NCI-H2107 (cell line): ENCODE results near the gene VEPH1.
"Not testable (repeated sequence)": the region's sequence is repeated elsewhere in the genome, so short reads cannot be mapped to it uniquely, and the experiment has no call there.

ENCODE experiments used
- DNase-seq: peaks from one replicate; lab custom pipeline; 2025; lab: John Stamatoyannopoulos, UW

VEPH1 gene

DNA sequence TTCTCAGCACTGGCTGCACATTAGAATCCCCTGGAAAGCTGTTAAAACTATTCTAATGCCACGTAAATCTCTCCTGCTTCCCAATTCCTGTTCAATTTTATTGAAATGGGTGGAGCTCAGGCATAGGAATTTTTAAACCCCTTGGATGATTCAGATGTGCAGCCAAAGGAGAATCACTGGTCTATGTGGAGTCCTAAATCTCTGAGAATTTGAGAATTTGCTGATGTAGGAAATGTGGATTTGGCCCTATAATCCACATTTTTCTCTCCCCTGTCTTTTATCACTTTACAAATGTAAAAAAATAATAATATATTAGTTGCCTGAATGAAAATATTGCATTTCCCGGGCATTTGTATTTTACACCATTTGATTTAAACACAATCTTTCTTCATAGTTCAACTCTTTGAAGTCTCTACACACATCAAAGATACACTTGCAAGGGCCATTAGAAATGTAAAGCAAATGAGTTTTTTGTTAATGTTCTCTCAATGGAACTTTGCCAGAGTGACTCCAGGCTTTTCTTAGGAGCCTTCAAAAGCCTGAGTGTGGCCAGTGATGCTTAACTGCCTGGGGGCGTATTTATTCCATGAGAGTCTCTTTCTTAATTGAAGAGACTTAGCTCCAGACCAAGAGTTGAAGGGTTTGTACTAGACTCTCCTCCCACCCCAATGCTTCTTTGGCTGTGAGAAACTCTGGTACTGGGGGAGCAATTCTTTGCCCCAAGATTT, 115.3 kb downstream of the VEPH1 start:
- no peak for DNase-seq

DNA sequence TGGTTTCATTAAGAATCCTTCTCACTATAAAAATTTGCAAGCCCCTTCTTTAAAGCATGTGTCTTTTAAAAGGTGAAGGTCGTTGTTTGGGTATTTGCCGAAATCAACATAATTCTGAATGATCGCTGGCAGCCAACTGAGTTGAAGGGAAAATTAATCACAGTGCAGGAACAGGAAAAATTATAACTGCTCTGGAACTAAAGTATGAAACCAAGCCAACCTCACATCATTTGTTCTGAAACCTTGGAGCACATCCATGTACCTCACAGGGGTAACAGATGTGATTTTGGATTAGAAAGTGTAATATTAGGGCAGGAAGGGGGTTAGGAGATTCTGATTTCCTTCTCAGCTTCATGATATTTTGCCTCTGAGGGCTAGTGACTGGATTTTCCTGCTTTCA, 118.7 kb downstream of the VEPH1 start:
- DNase-seq, result no peak

DNA sequence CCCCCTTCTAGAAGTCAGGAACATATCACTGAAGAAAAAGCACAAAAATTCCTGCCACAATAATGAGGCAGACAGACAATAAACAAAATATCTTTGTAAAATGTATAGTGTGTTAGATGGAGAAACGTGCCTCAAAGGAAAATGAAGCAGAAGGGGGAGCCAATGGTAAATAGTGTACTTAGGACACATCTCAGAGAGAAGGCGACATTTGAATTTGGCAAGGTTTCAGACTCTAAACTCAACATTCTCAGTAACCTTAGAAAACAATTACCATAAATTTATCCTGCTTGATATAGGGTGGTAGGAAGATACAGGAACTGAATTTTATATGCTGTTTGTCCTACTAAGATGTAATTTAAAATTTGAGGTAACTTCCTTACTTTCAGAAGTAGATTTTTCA, 119.2 kb downstream of the VEPH1 start:
- DNase-seq, result no peak

DNA sequence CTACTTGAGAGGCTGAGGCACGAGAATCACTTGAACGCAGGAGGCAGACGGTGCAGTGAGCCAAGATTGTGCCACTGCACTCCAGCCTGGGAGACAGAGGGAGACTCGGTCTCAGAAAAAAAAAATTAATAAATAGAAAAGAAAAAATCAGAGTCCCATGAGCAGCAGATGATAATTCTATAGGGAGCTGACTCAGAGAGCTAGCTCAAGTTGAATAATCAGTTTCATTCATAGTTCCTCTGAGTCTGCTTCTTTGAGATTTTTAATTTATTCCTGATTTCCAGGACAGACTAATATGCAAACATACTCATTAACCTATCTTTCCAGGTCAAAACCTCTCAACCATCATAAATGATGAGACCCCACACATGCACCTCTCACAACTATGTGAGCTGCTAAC, 121.6 kb downstream of the VEPH1 start:
- DNase-seq, result no peak

- no peak for DNase-seq
Observed at GRCh38 chr3:157379525-157380140, 123.6 kb downstream of the VEPH1 start.

DNA sequence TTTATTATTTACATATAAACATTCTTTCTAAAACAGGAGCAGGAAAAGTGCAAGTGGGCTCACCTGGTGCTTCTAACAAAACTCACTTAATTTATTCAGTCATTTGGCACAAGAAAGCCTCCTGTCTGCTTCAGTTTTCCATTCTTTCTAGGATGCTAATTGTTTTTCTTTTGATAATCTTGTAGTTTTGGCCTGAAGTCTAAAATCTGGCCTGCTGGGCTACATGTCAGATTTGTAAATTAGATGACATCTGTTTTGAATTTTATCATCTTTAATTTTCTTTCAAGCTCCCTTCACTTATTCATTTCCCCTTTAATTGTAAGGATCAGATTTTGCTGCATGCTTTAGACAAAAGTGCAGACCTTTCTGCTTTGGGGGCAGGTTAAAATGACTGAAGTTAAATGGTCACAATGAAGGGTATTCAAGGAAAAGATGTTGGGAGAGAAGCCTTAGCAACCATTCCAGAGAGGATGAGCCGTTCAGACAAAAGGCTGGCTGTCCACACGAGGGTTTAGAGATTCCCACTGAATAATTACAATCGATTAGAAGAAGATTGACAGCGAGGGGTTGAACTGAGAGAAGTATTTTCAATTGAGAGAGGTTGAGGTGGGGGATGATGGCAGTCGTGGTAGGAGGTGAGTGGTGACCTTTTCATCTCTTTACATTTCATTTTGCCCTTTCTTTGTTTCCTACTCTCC, 126.5 kb downstream of the VEPH1 start:
- no peak for DNase-seq

- DNase-seq, result no peak
Observed at GRCh38 chr3:157375342-157375986, 127.8 kb downstream of the VEPH1 start.

GRCh38 chr3:157374933-157375332, 128.3 kb downstream of the VEPH1 start:
- no peak for DNase-seq

- no peak for DNase-seq
Observed at GRCh38 chr3:157373783-157374182, 129.4 kb downstream of the VEPH1 start.

DNA sequence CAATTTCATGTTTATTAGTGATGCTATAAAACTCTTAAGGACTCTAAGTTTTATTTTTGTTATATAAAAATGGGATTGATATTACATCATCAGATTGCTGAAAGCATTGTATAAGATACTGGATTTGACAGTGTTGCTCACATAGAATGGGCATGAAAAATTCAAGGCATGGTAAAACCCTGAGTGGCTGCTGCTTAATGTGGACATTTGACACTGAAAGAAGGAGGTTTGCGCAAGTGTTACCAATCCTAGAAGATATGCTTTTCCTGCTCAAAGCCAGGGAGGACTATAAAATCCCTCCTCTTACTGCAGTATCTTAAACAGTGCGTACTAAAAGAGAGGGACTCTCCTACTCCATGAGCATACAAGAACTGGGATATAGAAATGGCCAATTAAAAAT, 132.3 kb downstream of the VEPH1 start:
- DNase-seq, result no peak

DNA sequence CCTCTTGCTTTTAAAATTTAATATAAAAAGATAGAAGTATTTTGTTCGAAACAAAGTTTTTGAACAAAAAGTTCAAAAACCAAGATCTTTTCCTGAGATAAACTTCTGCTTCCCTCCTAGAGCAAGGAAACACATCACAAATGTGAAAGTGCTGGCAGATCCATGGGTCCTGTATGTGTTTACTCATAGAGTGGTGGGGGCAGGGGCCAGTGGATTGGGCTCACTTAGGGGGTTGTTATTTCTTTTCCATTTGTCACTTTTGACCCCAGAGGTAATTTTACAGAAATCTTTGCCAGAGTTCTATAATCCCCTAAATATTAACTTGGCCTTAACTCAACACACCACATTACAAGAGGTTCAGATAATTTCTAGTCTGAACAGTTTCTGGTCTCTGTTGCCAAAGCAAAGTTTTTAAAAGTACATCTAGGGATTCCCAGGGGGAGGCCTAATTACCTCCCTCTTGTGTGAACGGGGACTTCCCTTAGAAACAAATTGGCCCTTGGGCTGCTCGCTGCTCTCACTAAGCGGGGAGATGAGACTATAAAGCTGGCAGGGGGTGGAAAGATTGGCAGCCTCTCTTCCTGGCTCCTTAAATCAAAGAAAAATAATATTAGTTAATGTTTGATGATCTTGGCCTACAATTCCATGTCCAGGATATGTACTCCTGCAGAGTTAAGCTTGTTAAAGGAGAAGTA, 133.3 kb downstream of the VEPH1 start:
- no peak for DNase-seq

DNA sequence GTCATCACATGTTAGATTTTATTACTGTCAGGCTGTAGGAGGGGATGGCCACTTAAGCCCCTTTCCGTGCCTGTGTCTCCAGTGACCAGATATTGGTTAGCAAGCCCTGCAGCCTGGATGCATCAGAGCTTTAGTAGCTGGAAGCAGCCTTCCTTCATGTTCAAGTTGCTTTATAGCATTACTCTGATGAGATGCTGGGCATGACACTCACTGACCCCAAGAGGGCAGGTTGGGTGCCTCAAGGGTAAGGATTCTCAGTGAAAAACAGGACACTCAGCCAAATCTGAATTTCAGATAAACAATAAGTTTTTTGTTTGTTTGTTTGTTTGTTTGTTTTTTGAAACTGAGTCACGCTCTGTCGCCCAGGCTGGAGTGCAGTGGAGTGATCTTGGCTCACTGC, 135.0 kb downstream of the VEPH1 start:
- DNase-seq, result no peak

DNA sequence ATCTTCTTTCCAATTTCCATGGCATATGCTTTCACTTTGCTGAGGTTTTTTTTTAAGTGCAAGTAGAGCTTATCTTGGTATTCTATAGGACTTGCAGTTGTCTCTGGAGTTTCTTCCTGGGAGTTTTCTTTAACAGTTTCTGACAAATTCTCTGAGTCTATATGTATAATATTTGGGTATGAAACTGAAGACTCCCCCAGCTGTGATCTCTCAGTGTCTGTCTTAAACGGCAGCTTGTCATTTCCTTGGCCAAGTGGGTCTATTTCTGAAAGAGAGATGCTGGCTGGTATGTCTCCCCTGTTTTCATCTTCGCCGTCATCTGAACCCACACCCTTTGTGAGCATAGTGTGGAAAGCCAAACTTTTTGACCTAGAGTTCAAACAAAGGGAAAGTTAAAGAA, 139.8 kb downstream of the VEPH1 start:
- no peak for DNase-seq

GRCh38 chr3:157362348-157362747, 140.9 kb downstream of the VEPH1 start:
- no peak for DNase-seq

DNA sequence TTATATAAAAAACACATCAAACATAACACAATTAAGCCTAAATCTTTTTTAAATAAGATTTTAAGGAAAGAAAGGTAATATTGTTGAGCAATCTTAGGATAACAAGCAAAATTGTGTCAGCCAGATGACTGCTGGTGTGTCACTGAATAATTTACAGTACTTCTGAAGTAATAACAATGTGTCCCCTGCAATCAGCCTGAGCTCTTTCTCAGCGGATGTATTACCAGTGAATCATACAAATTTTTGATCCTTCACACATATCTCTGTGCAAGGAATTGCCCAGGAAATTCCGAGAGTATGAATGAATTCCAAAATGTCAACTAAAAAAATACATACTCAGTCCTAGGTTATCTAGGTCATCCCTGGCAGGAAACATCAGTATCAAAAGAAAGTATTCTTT, 143.2 kb downstream of the VEPH1 start:
- no peak for DNase-seq

DNA sequence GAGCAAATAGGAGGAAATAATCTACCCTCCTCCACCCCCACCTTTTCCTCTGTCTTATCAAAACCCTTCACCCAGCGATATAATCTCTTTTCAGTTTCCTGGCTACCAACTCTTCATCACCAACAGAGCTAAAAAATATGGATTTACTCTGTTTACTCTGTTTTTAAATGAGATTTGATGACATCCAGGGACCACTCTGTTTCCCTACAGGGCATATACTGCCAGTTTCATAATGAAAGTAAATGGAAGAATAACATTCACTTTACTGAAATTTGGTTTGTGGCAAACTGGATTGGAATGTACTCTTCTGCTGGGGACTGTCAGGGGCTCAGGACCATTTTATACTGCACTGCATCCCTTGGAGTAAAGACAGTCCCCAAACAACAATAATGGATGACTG, 146.7 kb downstream of the VEPH1 start:
- DNase-seq, result no peak

GRCh38 chr3:157355276-157355675, 147.9 kb downstream of the VEPH1 start:
- DNase-seq, result no peak

- DNase-seq, result no peak
Observed at GRCh38 chr3:157354722-157355121, 148.5 kb downstream of the VEPH1 start.

GRCh38 chr3:157354254-157354653, 149.0 kb downstream of the VEPH1 start:
- DNase-seq, result no peak

DNA sequence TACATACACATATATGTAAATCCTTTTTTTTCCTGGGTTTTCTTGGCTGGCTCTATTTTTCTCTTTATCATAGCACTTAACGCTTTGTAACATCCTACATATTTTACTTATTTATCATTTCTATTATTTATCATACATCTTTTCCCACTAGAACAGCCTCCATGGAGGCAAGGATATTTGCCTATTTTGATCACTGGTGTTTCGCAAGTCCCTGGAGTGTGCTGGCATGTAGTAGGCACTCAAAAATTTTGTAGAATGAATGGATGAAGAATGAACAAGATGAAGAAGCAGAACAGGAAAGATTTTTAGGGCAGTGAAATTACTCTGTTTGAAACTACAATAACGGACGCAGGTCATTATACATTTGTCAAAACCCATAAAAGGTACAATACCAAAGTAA, 149.6 kb downstream of the VEPH1 start:
- DNase-seq, result no peak

DNA sequence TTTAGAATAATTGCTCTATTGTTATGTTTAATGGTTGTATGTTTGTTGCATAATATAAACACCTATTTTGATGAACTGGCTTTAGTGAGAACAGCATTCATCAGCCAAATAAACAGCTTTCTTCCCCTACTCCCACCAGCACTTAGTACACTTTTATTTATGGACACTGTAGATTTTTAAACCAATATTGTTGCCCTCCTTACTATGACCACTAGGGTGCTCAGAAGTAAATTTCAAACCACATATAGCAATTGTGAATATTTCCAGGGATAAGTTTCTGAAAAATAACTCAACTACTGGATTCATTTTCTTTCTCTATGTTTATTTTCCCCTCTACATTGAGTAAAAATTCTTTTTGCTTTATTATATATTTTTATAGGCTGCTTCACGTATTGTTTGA, 151.2 kb downstream of the VEPH1 start:
- no peak for DNase-seq

GRCh38 chr3:157350651-157351050, 152.6 kb downstream of the VEPH1 start:
- not testable (repeated sequence) for DNase-seq
